Measurements from ENCODE around the gene TP53I11.

DNA sequence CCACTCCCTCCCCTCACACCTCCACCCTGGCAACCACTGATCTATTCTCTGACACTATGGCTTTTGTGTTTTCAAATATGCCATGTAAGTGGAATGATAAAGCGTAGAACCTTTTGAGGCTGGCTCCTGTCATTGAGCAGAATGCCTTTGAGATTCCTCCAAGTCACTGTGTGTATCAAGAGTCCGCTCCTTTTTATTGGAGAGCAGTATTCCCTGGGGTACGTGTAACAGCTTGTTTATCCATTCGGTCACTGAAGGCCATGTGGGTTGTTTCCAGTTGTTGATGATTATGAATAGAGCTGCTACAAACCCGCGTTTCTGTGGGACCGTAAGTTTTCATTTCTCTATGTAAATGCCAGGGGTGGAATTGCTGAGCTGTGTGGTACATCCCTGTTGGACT, 10.3 kb downstream of the TP53I11 start:
- TF ChIP-seq EZH2 (IDR thresholded peaks at IDR 0.05; ENCODE audit: insufficient read depth, low read length) = no peak
- TF ChIP-seq, protein P1, sequence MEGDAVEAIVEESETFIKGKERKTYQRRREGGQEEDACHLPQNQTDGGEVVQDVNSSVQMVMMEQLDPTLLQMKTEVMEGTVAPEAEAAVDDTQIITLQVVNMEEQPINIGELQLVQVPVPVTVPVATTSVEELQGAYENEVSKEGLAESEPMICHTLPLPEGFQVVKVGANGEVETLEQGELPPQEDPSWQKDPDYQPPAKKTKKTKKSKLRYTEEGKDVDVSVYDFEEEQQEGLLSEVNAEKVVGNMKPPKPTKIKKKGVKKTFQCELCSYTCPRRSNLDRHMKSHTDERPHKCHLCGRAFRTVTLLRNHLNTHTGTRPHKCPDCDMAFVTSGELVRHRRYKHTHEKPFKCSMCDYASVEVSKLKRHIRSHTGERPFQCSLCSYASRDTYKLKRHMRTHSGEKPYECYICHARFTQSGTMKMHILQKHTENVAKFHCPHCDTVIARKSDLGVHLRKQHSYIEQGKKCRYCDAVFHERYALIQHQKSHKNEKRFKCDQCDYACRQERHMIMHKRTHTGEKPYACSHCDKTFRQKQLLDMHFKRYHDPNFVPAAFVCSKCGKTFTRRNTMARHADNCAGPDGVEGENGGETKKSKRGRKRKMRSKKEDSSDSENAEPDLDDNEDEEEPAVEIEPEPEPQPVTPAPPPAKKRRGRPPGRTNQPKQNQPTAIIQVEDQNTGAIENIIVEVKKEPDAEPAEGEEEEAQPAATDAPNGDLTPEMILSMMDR (IDR thresholded peaks at IDR 0.05; ENCODE audit: insufficient read depth, low read depth, low read length) = no peak

All from astrocyte (in vitro differentiated cells and primary cell).